K562 (cell line): ENCODE results near the gene CAPN8. TPM values are rescaled to one million over a fixed set of nuclear protein-coding genes. Genes with fewer than 3 reads are reported as not detected.

Experiments used
- ATAC-seq: fragments of 200-7000 bp; cut with Tn5 transposase; 3 replicates; pipeline ENCODE4 v1.9.1; 2020; ENCODE audit warnings: moderate library complexity
- BruUV-seq: library from RNA; stranded (reverse); fragments of 400-500 nt; replicated peaks from 2 replicates; lab custom pipeline; 2021; lab: Mats Ljungman, UMichigan
- CTCF ChIA-PET: fragments of 300-600 bp; formaldehyde crosslinking; extraction: SDS; loops from one replicate; lab custom pipeline; 2021; ENCODE audit warnings: low intra/inter-chr PET ratio; lab: Yijun Ruan, JAX
- POLR2A ChIA-PET: fragments of 300-600, 350-650 bp; sonication (Branson Sonifier 250); formaldehyde crosslinking; extraction: SDS; loops from one replicate; lab custom pipeline; 2021; ENCODE audit warnings: antibody characterized with exemption, inconsistent platforms; lab: Yijun Ruan, JAX
- DNase-seq, 4 experiments: peaks; one replicate each; pipeline versions ENCODE4 v3.0.0 to v3.0.0-alpha.2; 2011 to 2018; ENCODE audit warnings: low spot score in 3 of 4, mixed read lengths in 3 of 4; ENCODE audit errors: extremely low read depth in 1 of 4
- FAIRE-seq: peaks from 2 replicates; lab custom pipeline; 2011; peaks lifted over from hg19 to GRCh38; lab: Jason Lieb, UNC
- H2AFZ ChIP-seq: 2 replicates; pipeline ENCODE4 v1.6.0; 2011; ENCODE audit warnings: low read depth, low read length, control low read depth, inconsistent platforms
- H3K27ac ChIP-seq: fragments of 200-600 bp; 3 replicates; pipeline ENCODE4 v1.8.0; 2011; ENCODE audit warnings: low read depth, mild to moderate bottlenecking, control low read depth, inconsistent platforms, low read length, moderate library complexity, mixed read lengths; ENCODE audit errors: extremely low read depth
- H3K27me3 ChIP-seq, 2 experiments: fragments of 300-600 bp in 1 of 2; 2 replicates in 1 of 2; 3 replicates in 1 of 2; pipeline versions ENCODE4 v1.6.0 to v1.8.0; 2011; ENCODE audit warnings: inconsistent platforms in 2 of 2, low read length in 2 of 2, mild to moderate bottlenecking in 1 of 2, mixed read lengths in 1 of 2, moderate library complexity in 1 of 2; ENCODE audit not compliant: control insufficient read depth in 2 of 2, insufficient read depth in 2 of 2
- H3K36me3 ChIP-seq: fragments of 300-600 bp; 3 replicates; pipeline ENCODE4 v1.8.0; 2011; ENCODE audit warnings: mild to moderate bottlenecking, low read length, inconsistent platforms; ENCODE audit not compliant: control insufficient read depth, insufficient read depth
- H3K4me1 ChIP-seq, 2 experiments: fragments of 200-600 bp in 1 of 2; replicated peaks in 1 of 2; 2 replicates in 1 of 2; 3 replicates in 1 of 2; pipeline versions ENCODE4 v1.5.1 to v1.8.0; 2011; ENCODE audit warnings: inconsistent platforms in 2 of 2, low read length in 2 of 2, mild to moderate bottlenecking in 1 of 2, mixed read lengths in 1 of 2, moderate library complexity in 1 of 2; ENCODE audit not compliant: control insufficient read depth in 2 of 2, insufficient read depth in 2 of 2
- H3K4me2 ChIP-seq: 2 replicates; pipeline ENCODE4 v1.6.1; 2011; ENCODE audit warnings: low read length, control low read depth, inconsistent platforms, mixed read lengths; ENCODE audit not compliant: insufficient read depth
- H3K4me3 ChIP-seq: fragments of 200-600 bp; sonication (generic), shearing (Covaris generic); 2 replicates; pipeline ENCODE4 v1.5.1; 2016; ENCODE audit warnings: control low read depth, inconsistent platforms
- H3K79me2 ChIP-seq: fragments of 200-600 bp; 3 replicates; pipeline ENCODE4 v1.8.0; 2011; ENCODE audit warnings: low read length, inconsistent platforms; ENCODE audit not compliant: control insufficient read depth, insufficient read depth
- H3K9ac ChIP-seq, 2 experiments: 2 replicates each; pipeline versions ENCODE4 v1.6.0 to v1.6.1; 2011; ENCODE audit warnings: low read depth in 2 of 2, low read length in 2 of 2, control low read depth in 1 of 2, inconsistent platforms in 1 of 2, mild to moderate bottlenecking in 1 of 2, mixed read lengths in 1 of 2; ENCODE audit not compliant: insufficient read depth in 1 of 2
- H3K9me1 ChIP-seq: one replicate; pipeline ENCODE4 v1.6.0; 2011; ENCODE audit warnings: inconsistent platforms, mild to moderate bottlenecking, low read length, moderate library complexity; ENCODE audit not compliant: control insufficient read depth, insufficient read depth
- H3K9me3 ChIP-seq: replicated peaks from 2 replicates; pipeline ENCODE4 v1.5.1; 2011; ENCODE audit warnings: low read depth, low read length, inconsistent platforms; ENCODE audit not compliant: control insufficient read depth, insufficient read depth
- H4K20me1 ChIP-seq: replicated peaks from 2 replicates; pipeline ENCODE4 v1.6.1; 2011; ENCODE audit warnings: low read length, inconsistent platforms, mixed read lengths; ENCODE audit not compliant: control insufficient read depth, insufficient read depth
- ARID2 ChIP-seq: fragments of 450-650 bp; IDR thresholded peaks from 2 replicates; pipeline ENCODE4 v1.6.1; 2017; ENCODE audit warnings: antibody characterized with exemption, mild to moderate bottlenecking
- DEAF1 ChIP-seq: fragments of 450-650 bp; formaldehyde crosslinking; IDR thresholded peaks from 2 replicates; pipeline ENCODE4 v1.4.0; 2020; ENCODE audit warnings: mild to moderate bottlenecking, moderate library complexity
- JUND ChIP-seq, 2 experiments: IDR thresholded peaks; 2 replicates in 1 of 2; 3 replicates in 1 of 2; pipeline ENCODE4 v1.6.1; 2011; ENCODE audit warnings: borderline replicate concordance in 2 of 2, low read depth in 2 of 2, low read length in 2 of 2, improper control_type of control experiment in 1 of 2, missing biosample characterization in 1 of 2, missing genetic modification characterization in 1 of 2, missing genetic modification reagents in 1 of 2
- PKNOX1 ChIP-seq: fragments of 450-650 bp; IDR thresholded peaks from 2 replicates; pipeline ENCODE4 v1.6.1; 2016
- SMC3 ChIP-seq: conservative IDR thresholded peaks from 2 replicates; pipeline ENCODE4 v1.6.1; 2011; ENCODE audit warnings: low read depth, low read length, improper control_type of control experiment; ENCODE audit not compliant: insufficient read depth
- STAG1 ChIP-seq: sonication (generic); formaldehyde crosslinking; IDR thresholded peaks from 2 replicates; pipeline ENCODE4 v1.5.0; 2020; ENCODE audit warnings: missing genetic modification reagents, borderline replicate concordance
- ZNF232 ChIP-seq: sonication (generic); formaldehyde crosslinking; IDR thresholded peaks from 2 replicates; pipeline ENCODE4 v1.8.0; 2022; ENCODE audit warnings: mild to moderate bottlenecking, missing genetic modification reagents
- ZZZ3 ChIP-seq: fragments of 450-650 bp; IDR thresholded peaks from 2 replicates; pipeline ENCODE4 v1.6.1; 2016; ENCODE audit warnings: antibody characterized with exemption, mild to moderate bottlenecking, moderate library complexity
- WGBS: fragments of 100-300 bp; shearing (Covaris generic); methylation state at CpG from one replicate; pipeline ENCODE4 v1.1.6; 2016; ENCODE audit warnings: low coverage, mixed read lengths; ENCODE audit not compliant: insufficient coverage; ENCODE audit errors: missing lambda C conversion rate; 5-methylcytosine and 5-hydroxymethylcytosine counted together
- in situ Hi-C: fragments of 300-500 bp; cut with MboI; formaldehyde crosslinking; loops from 4 replicates; pipeline ENCODE4 v1.15.0; 2018; ENCODE audit warnings: inconsistent platforms, mixed read lengths
- intact Hi-C: fragments of 100-400 bp; cut with micrococcal nuclease; formaldehyde crosslinking; loops from 2 replicates; pipeline ENCODE4 v1.14.2; 2022
- polyA plus RNA-seq, 8 experiments: library from polyadenylated mRNA; depleted of rRNA in 4 of 8; stranded (reverse) in 5 of 8; unstranded in 3 of 8; fragments of >200 nt; fragmentation: Nextera tagmentation in 2 of 8; fragmentation: Illumina TruSeq in 1 of 8; extraction: Ambion mirVana in 2 of 8; extraction: Trizol in 1 of 8; gene quantifications; 2 replicates each; pipeline versions ENCODE4 v1.2.1 to v1.2.3, GENCODE V29; 2011 to 2014; ENCODE audit warnings: inconsistent platforms in 1 of 8, missing spikeins in 1 of 8
- total RNA-seq, 7 experiments: library from RNA; depleted of rRNA in 6 of 7; stranded (reverse); fragments of >200 nt in 6 of 7; fragmentation: Illumina TruSeq in 2 of 7; extraction: Trizol in 2 of 7; gene quantifications; 2 replicates each; pipeline versions ENCODE4 v1.2.1 to v1.2.3, GENCODE V29; 2011 to 2021; ENCODE audit warnings: low replicate concordance in 1 of 7

The CAPN8 gene
- total and polyA plus RNA-seq, 9 of the 15 experiments (the other 6 are each of a cell fraction or from before 2014, with no cell fraction given) = 0.06 TPM; not detected in 8

DNA sequence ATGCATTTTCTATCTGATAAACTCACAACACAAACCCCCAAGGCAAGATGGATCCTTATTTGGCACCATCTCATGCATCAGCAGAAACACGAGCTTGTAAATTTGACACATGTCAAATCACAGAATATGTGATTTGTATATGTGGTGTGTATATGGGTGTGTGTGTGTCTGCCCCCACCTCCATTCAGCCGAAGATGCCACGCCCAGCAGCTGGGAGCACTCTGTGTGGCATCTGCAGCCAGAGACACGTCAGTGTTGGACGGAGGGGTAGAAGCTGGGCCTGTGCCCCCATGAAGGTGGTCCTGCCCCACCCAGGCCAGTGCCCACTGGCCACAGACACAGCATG, 108.4 kb downstream of the CAPN8 start:
- Histone ChIP-seq H3K4me2 (no peak overlapping the region), H3K9me1 (no peaks in the 10 kb centered on the region), H3K4me3 (no peak overlapping the region), H2AFZ (no peak overlapping the region), H3K9me3 (no peaks in the 10 kb centered on the region; the same call in 1 of the 2 replicates), H3K27me3 (peaks cover 5 to 20% of the 10 kb centered on the region in 2 experiments; a peak in 4 of 5 replicates), H3K79me2 (no peaks in the 10 kb centered on the region), H4K20me1 (no peaks in the 10 kb centered on the region), H3K27ac (no peak overlapping the region), H3K9ac (no peak overlapping the region), H3K4me1 (no peaks in the 10 kb centered on the region), H3K36me3 (no peaks in the 10 kb centered on the region)
- BruUV-seq = no TSS peak
- CTCF ChIA-PET = interaction anchor here (0.6 to 1.6 kb wide), 4 partner anchors 45 to 493 kb away, joined by 3 to 18 read pairs (median 6); no protein-coding TSS in a partner anchor
- POLR2A ChIA-PET = interaction anchor here (0.6 to 2.8 kb wide), 4 partner anchors 13 to 438 kb away, joined by 3 to 15 read pairs (median 3); no protein-coding TSS in a partner anchor
- WGBS = 2% methylated on average over 5 of the region's 5 CpGs
- in situ Hi-C loops = loop anchor here (10.0 kb wide), 4 partner anchors 58 to 498 kb away; partner anchors contain the start of gene CAPN8
- ATAC-seq = peak; percentile 55
- FAIRE-seq = no peak
- no peak for DNase-seq
- intact Hi-C loops = no loop called here
- no peak for TF ChIP-seq ZZZ3
- peak; percentile 4; the same call in 1 of the 2 replicates for TF ChIP-seq STAG1 (CRISPR knock-in tag)
- 0 out of 2 replicates have a peak, but pooled peaks have one; percentile 20 for TF ChIP-seq ZNF232 (CRISPR knock-in tag)

DNA sequence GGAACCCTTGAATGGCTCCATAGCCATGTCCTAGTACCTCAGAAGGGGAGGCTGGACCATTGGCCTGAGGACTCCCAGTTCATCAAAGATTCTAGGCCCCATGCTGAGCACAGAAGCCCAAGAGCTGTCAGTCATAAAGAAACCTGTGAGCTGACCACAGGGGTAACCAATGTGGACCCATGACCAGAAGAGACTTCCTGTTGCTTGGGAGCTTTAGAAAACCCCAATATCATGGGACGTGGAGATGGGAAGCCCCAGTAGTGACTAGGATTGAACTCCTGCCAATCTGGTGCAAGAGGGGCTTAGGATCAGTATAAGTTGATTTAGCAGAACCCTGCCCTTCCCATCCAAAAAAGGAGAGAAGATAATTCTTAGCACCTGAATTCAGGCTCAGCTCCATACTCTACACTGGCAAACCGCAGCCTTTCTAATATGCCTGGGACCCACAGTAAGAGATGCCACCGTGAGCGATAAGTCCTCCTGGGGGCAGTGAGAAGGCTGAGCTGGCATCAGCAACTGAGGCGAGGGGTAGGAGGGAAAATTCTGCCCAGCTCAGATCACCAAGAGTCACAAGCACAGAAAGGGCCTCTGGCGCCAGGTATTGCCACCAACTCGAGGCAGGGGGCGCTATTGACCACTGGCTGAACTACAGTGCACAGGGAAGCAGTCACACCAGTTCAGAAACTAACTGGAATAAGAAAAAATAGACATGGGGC, 108.9 kb downstream of the CAPN8 start:
- peaks cover 6 to 25% of the 10 kb centered on the region in 2 experiments; a peak in 4 of 5 replicates for H3K27me3 ChIP-seq
- no peaks in the 10 kb centered on the region for H3K9me1 ChIP-seq
- H4K20me1 ChIP-seq = no peaks in the 10 kb centered on the region
- ATAC-seq (peak; percentile 99), FAIRE-seq (no peak), DNase-seq (peak; percentile 75 to 78 (median 76))
- CTCF ChIA-PET = interaction anchor here (0.6 to 1.6 kb wide), 5 partner anchors 45 to 494 kb away, joined by 3 to 18 read pairs (median 4); no protein-coding TSS in a partner anchor
- no TSS peak for BruUV-seq
- in situ Hi-C loops = loop anchor here (10.0 kb wide), 4 partner anchors 58 to 498 kb away; partner anchors contain the start of gene CAPN8
- H3K36me3 ChIP-seq = no peaks in the 10 kb centered on the region
- H3K9ac ChIP-seq = no peak overlapping the region
- no peak overlapping the region for H3K4me3 ChIP-seq
- no peak overlapping the region for H2AFZ ChIP-seq
- no peaks in the 10 kb centered on the region for H3K79me2 ChIP-seq
- H3K27ac ChIP-seq = no peak overlapping the region
- no peak overlapping the region for H3K4me2 ChIP-seq
- intact Hi-C loops = no loop called here
- H3K4me1 ChIP-seq = no peaks in the 10 kb centered on the region
- 2% methylated on average over 8 of the region's 8 CpGs for WGBS
- no peaks in the 10 kb centered on the region; the same call in 1 of the 2 replicates for H3K9me3 ChIP-seq
- POLR2A ChIA-PET = interaction anchor here (0.6 to 2.8 kb wide), 9 partner anchors 12 to 523 kb away, joined by 3 to 15 read pairs (median 3); no protein-coding TSS in a partner anchor
- TF ChIP-seq SMC3 = peak; percentile 89
- TF ChIP-seq DEAF1 (CRISPR knock-in tag) = peak; percentile 72; the same call in 1 of the 2 replicates
- TF ChIP-seq PKNOX1 = 0 out of 2 replicates have a peak, but pooled peaks have one; percentile 12
- TF ChIP-seq ARID2 = peak; percentile 42; the same call in 1 of the 2 replicates
- peak; percentile 88; the same call in 1 of the 2 replicates for TF ChIP-seq STAG1 (CRISPR knock-in tag)
- TF ChIP-seq JUND (IDR thresholded peaks at IDR 0.05; ENCODE audit: borderline replicate concordance, low read depth, low read length) = 0 out of 2 replicates have a peak, but pooled peaks have one; percentile 17
- no peak for TF ChIP-seq JUND (tag; IDR thresholded peaks at IDR 0.05; ENCODE audit: borderline replicate concordance, low read depth, low read length)
